Uterus (tissue), 2 donors: ENCODE measurements around the gene HUNK.

Experiments used
- CTCF ChIP-seq, 4 experiments: fragments of 200-600 bp in 2 of 4; fragments of 450-650 bp in 2 of 4; sonication (generic) in 2 of 4; IDR thresholded peaks; one replicate each; pipeline ENCODE4 v1.5.1; 2016 to 2019; ENCODE audit warnings: antibody characterized with exemption in 4 of 4, mild to moderate bottlenecking in 2 of 4, moderate library complexity in 1 of 4
- POLR2A ChIP-seq, 2 donors: fragments of 450-650 bp; IDR thresholded peaks; one replicate each; pipeline ENCODE4 v1.6.1; 2016; ENCODE audit warnings: antibody characterized with exemption in 2 of 2, mild to moderate bottlenecking in 1 of 2, moderate library complexity in 1 of 2

GRCh38 chr21:31929548-31929947 lies 56.7 kb downstream of the HUNK start:
- TF ChIP-seq CTCF (IDR thresholded peaks at IDR 0.05) (no peak), POLR2A (IDR thresholded peaks at IDR 0.05) (no peak)
